Trophoblast cell (in vitro differentiated cells and primary cell): ENCODE measurements around the gene SUMO2.

Experiments used
- DNase-seq, 2 donors: peaks; one replicate each; pipeline ENCODE4 v3.0.0-alpha.2; 2016
- H2AFZ ChIP-seq: 2 replicates; pipeline ENCODE4 v1.6.1; 2013; ENCODE audit warnings: low read length, moderate library complexity, mild to moderate bottlenecking; ENCODE audit not compliant: insufficient read depth, poor library complexity
- H2AK5ac ChIP-seq: 2 replicates; pipeline ENCODE4 v1.6.1; 2013; ENCODE audit warnings: mild to moderate bottlenecking, low read length
- H2BK120ac ChIP-seq: 2 replicates; pipeline ENCODE4 v1.6.1; 2013; ENCODE audit warnings: low read length, mild to moderate bottlenecking, moderate library complexity; ENCODE audit not compliant: insufficient read depth, poor library complexity
- H2BK12ac ChIP-seq: 2 replicates; pipeline ENCODE4 v1.6.1; 2013; ENCODE audit warnings: mild to moderate bottlenecking, low read length, moderate library complexity
- H2BK5ac ChIP-seq: 2 replicates; pipeline ENCODE4 v1.6.1; 2013; ENCODE audit warnings: low read length, low read depth, moderate library complexity, mild to moderate bottlenecking; ENCODE audit not compliant: poor library complexity
- H3K14ac ChIP-seq: 2 replicates; pipeline ENCODE4 v1.6.1; 2013; ENCODE audit warnings: mild to moderate bottlenecking, low read length
- H3K18ac ChIP-seq: 2 replicates; pipeline ENCODE4 v1.6.1; 2013; ENCODE audit warnings: mild to moderate bottlenecking, low read length
- H3K23ac ChIP-seq: 2 replicates; pipeline ENCODE4 v1.6.1; 2013; ENCODE audit warnings: low read length
- H3K27ac ChIP-seq: 2 replicates; pipeline ENCODE4 v1.5.1; 2013; ENCODE audit warnings: low read depth, mild to moderate bottlenecking, inconsistent platforms, low read length, moderate library complexity
- H3K27me3 ChIP-seq: 2 replicates; pipeline ENCODE4 v1.6.1; 2013; ENCODE audit warnings: inconsistent platforms, mild to moderate bottlenecking, low read length, moderate library complexity; ENCODE audit not compliant: insufficient read depth
- H3K36me3 ChIP-seq, 2 experiments: 1 replicate in 1 of 2; 2 replicates in 1 of 2; pipeline ENCODE4 v1.6.1; 2013; ENCODE audit warnings: low read length in 2 of 2, mild to moderate bottlenecking in 2 of 2, moderate library complexity in 1 of 2; ENCODE audit not compliant: insufficient read depth in 2 of 2, control insufficient read depth in 1 of 2
- H3K4ac ChIP-seq: 2 replicates; pipeline ENCODE4 v1.6.1; 2013; ENCODE audit warnings: low read depth, mild to moderate bottlenecking, low read length, moderate library complexity
- H3K4me1 ChIP-seq, 2 experiments: 1 replicate in 1 of 2; 2 replicates in 1 of 2; pipeline ENCODE4 v1.6.1; 2013; ENCODE audit warnings: low read length in 2 of 2, mild to moderate bottlenecking in 2 of 2, moderate library complexity in 1 of 2; ENCODE audit not compliant: insufficient read depth in 2 of 2, control insufficient read depth in 1 of 2
- H3K4me2 ChIP-seq: 2 replicates; pipeline ENCODE4 v1.6.1; 2013; ENCODE audit warnings: inconsistent platforms, mild to moderate bottlenecking, low read length, moderate library complexity
- H3K4me3 ChIP-seq: 2 replicates; pipeline ENCODE4 v1.5.1; 2013; ENCODE audit warnings: mild to moderate bottlenecking, low read depth, low read length, inconsistent platforms
- H3K79me1 ChIP-seq: one replicate; pipeline ENCODE4 v1.6.1; 2013; ENCODE audit warnings: low read length
- H3K79me2 ChIP-seq: 2 replicates; pipeline ENCODE4 v1.6.1; 2013; ENCODE audit warnings: low read length, mild to moderate bottlenecking; ENCODE audit not compliant: control insufficient read depth, insufficient read depth, poor library complexity
- H3K9ac ChIP-seq: 2 replicates; pipeline ENCODE4 v1.6.1; 2013; ENCODE audit warnings: mild to moderate bottlenecking, low read length
- H3K9me3 ChIP-seq: 2 replicates; pipeline ENCODE4 v1.6.1; 2013; ENCODE audit warnings: low read depth, mild to moderate bottlenecking, control low read depth, inconsistent platforms, low read length; ENCODE audit not compliant: insufficient read depth
- H4K12ac ChIP-seq: 2 replicates; pipeline ENCODE4 v1.6.1; 2013; ENCODE audit warnings: low read depth, mild to moderate bottlenecking, low read length, moderate library complexity
- H4K8ac ChIP-seq: 2 replicates; pipeline ENCODE4 v1.6.1; 2013; ENCODE audit warnings: low read depth, mild to moderate bottlenecking, low read length, moderate library complexity
- H4K91ac ChIP-seq: one replicate; pipeline ENCODE4 v1.6.1; 2013; ENCODE audit warnings: low read depth, mild to moderate bottlenecking, low read length, moderate library complexity
- WGBS: extraction: QIAGEN DNeasy Blood & Tissue Kit; methylation state at CpG from one replicate; pipeline ENCODE4 v1.1.7; 2013; ENCODE audit warnings: missing lambda C conversion rate; ENCODE audit not compliant: insufficient read length, insufficient coverage; ENCODE audit errors: extremely low coverage; 5-methylcytosine and 5-hydroxymethylcytosine counted together

The SUMO2 gene

DNA sequence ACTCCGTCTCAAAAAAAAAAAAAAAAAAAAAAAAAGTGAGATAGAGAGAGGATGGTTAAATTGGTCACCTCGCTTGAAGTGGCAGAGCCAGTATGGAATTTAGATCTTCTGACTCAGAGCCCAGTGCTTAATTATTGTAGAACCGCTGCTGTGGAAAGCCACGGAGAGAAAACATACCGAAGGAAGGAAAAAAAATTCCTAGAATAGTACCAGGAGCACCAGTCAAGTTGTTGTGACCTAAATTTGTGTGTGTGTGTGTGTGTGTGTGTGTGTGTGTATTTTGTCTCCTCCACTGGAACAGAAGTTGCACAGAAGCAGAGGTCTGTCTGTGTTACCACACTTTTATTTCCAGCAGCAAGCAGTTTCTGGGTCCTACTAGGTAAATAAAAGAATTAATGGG is 12.1 kb upstream of the SUMO2 start:
- Histone ChIP-seq H4K12ac (no peak overlapping the region), H3K9me3 (no peaks in the 10 kb centered on the region), H4K91ac (no peak overlapping the region), H2AK5ac (no peak overlapping the region), H3K14ac (no peak overlapping the region), H3K36me3 (no peaks in the 10 kb centered on the region), H3K27me3 (no peaks in the 10 kb centered on the region), H2BK12ac (no peak overlapping the region), H3K4me2 (no peak overlapping the region), H2BK120ac (no peak overlapping the region), H3K9ac (no peak overlapping the region), H3K4me3 (no peak overlapping the region), H3K4ac (no peak overlapping the region), H3K79me1 (no peaks in the 10 kb centered on the region), H3K79me2 (no peaks in the 10 kb centered on the region), H4K8ac (no peak overlapping the region), H3K27ac (no peak overlapping the region), H2BK5ac (no peak overlapping the region), H3K23ac (no peak overlapping the region), H3K4me1 (no peaks in the 10 kb centered on the region), H3K18ac (no peak overlapping the region), H2AFZ (no peak overlapping the region)
- WGBS, result no CpG with 5 or more reads among the region's 5 CpGs
- DNase-seq, result peak; percentile 77 to 93

- Histone ChIP-seq H3K36me3 (no peaks in the 10 kb centered on the region), H4K12ac (no peak overlapping the region), H3K4me1 (no peaks in the 10 kb centered on the region), H3K79me2 (no peaks in the 10 kb centered on the region), H3K4ac (no peak overlapping the region), H3K4me3 (no peak overlapping the region), H3K14ac (no peak overlapping the region), H3K18ac (no peak overlapping the region), H3K4me2 (no peak overlapping the region), H3K23ac (peak overlapping the region; percentile 15), H4K91ac (no peak overlapping the region), H3K27me3 (no peaks in the 10 kb centered on the region), H2BK12ac (no peak overlapping the region), H3K79me1 (no peaks in the 10 kb centered on the region), H4K8ac (no peak overlapping the region), H3K9me3 (no peaks in the 10 kb centered on the region), H2AFZ (no peak overlapping the region), H3K27ac (no peak overlapping the region), H2BK5ac (no peak overlapping the region), H2AK5ac (no peak overlapping the region), H2BK120ac (no peak overlapping the region), H3K9ac (no peak overlapping the region)
- WGBS, result no CpG with 5 or more reads among the region's 4 CpGs
- DNase-seq, result no peak
These were observed 8.8 kb upstream of the SUMO2 start for GRCh38 chr17:75191584-75191983.

DNA sequence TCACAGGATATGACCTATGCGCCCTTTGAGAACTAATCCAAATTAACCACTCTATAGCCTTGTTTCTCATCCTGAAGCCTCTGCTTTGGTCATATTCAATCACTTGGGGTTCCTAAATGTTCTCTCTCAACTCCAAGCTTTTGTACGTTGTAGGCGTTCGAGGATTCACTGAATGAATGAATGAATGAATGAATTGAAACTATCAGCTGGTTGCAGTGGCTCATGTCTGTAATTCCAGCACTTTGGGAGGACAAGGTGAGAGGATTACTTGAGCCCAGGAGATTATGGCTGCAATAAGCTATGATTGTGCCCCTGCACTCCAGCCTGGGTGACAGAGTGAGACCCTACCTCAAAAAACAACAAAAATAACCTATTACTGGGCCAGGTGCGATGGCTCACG is 5.9 kb upstream of the SUMO2 start:
- WGBS, result no CpG with 5 or more reads among the region's 6 CpGs
- H2AK5ac ChIP-seq, result no peak overlapping the region

GRCh38 chr17:75183999-75184884 is 1.5 kb upstream of the SUMO2 start:
- Histone ChIP-seq H2BK120ac (no peak overlapping the region), H4K8ac (no peak overlapping the region), H3K23ac (no peak overlapping the region), H3K9me3 (no peaks in the 10 kb centered on the region), H3K9ac (no peak overlapping the region), H3K4me2 (no peak overlapping the region), H3K14ac (no peak overlapping the region), H2BK12ac (no peak overlapping the region), H3K18ac (no peak overlapping the region), H3K36me3 (peaks cover 8 to 10% of the 10 kb centered on the region in 2 experiments), H3K4ac (no peak overlapping the region), H4K91ac (no peak overlapping the region), H3K79me1 (peaks cover 11% of the 10 kb centered on the region), H2AFZ (no peak overlapping the region), H2BK5ac (no peak overlapping the region), H3K4me3 (no peak overlapping the region), H3K27me3 (no peaks in the 10 kb centered on the region), H2AK5ac (no peak overlapping the region), H3K4me1 (peaks cover 2 to 4% of the 10 kb centered on the region in 2 experiments), H3K79me2 (peaks cover 18% of the 10 kb centered on the region), H3K27ac (no peak overlapping the region), H4K12ac (no peak overlapping the region)
- no CpG with 5 or more reads among the region's 9 CpGs for WGBS
- DNase-seq, result no peak

More for the DNA sequence above, 5.9 kb upstream of the SUMO2 start:
- no peaks in the 10 kb centered on the region for H3K4me1 ChIP-seq
- H3K79me2 ChIP-seq, result no peaks in the 10 kb centered on the region
- H2BK5ac ChIP-seq, result no peak overlapping the region
- no peak overlapping the region for H2BK120ac ChIP-seq
- H3K79me1 ChIP-seq, result no peaks in the 10 kb centered on the region
- no peak overlapping the region for H3K4me3 ChIP-seq
- H3K27ac ChIP-seq, result no peak overlapping the region
- H3K36me3 ChIP-seq, result no peaks in the 10 kb centered on the region
- H3K27me3 ChIP-seq, result no peaks in the 10 kb centered on the region
- H2AFZ ChIP-seq, result no peak overlapping the region
- no peak overlapping the region for H4K91ac ChIP-seq
- H4K12ac ChIP-seq, result no peak overlapping the region
- no peak for DNase-seq
- H2BK12ac ChIP-seq, result no peak overlapping the region
- H3K4me2 ChIP-seq, result no peak overlapping the region
- H4K8ac ChIP-seq, result no peak overlapping the region
- H3K18ac ChIP-seq, result no peak overlapping the region
- no peak overlapping the region for H3K4ac ChIP-seq
- no peak overlapping the region for H3K23ac ChIP-seq
- no peak overlapping the region for H3K9ac ChIP-seq
- no peaks in the 10 kb centered on the region for H3K9me3 ChIP-seq
- no peak overlapping the region for H3K14ac ChIP-seq
